ENCODE measurements around the gene SNTG2.

SNTG2 gene

DNA sequence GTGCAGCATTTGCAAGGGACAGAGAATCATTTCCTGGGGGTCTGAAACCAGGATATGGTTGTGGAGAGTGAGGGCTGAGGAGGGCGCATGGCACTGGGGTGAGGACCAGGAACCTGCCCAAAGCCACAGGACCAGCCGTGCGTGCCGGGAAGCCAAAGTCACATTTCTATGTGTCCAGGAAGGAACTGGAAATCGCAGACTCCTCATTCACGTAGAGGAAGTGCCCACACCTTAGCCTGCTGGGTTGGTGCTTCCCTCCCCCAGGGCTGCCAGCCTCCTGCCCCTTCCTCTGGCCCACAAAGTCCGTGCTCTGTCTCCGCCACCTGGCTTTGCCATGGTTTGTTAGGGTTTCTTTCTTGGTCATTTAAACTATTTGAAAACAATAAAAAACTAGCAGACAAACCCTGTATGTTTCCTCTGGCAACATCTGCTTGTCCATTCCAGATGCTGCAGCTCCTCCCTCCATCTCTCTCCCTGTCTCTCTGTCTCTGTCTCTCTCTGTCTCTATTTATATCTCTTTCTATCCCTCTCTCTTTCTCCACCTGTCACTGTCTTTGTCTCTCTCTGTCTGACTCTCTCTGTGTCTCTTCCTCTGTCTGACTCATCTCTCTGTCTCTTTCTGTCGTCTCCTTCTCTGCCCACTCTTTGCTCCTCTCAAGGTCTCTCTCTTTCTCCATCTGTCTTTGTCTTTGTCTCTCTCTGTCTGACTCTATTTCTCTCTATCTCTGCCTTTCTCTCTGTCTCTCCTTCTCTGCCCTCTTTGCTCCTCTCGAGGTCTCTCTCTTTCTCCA lies 299.4 kb downstream of the SNTG2 start:
- no peak for DNase-seq

DNA sequence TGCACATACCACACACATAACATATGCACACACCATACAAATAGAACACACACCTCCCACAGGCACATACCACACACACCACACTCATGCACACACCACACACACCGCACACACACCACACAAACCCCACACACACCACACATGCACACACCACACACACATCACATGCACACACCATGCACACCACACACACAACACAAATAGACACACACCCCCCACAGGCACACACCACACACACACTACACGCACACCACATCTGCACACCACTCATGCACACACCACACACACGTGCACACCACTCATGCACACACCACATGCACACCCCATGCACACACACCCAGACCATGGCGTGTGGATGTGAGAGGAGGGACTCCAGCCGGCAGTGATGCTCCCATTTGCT lies 300.9 kb downstream of the SNTG2 start:
- DNase-seq: no peak

DNA sequence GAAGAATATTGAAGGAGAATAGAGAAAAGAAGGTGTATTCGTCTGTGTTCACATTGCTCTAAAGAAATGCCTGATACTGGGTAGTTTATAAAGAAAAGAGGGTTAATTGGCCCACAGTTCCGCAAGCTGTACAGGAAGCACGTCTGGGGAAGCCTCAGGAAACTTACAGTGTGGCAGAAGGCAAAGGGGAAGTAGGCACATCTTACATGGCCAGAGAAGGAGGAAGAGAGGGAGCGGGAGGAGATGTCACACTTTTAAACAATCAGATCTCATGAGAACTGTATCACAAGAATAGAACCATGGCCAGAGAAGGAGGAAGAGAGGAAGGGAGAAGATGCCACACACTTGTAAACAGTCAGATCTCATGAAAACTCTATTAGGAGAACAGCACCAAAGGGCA lies 303.0 kb downstream of the SNTG2 start:
- no peak for DNase-seq

DNA sequence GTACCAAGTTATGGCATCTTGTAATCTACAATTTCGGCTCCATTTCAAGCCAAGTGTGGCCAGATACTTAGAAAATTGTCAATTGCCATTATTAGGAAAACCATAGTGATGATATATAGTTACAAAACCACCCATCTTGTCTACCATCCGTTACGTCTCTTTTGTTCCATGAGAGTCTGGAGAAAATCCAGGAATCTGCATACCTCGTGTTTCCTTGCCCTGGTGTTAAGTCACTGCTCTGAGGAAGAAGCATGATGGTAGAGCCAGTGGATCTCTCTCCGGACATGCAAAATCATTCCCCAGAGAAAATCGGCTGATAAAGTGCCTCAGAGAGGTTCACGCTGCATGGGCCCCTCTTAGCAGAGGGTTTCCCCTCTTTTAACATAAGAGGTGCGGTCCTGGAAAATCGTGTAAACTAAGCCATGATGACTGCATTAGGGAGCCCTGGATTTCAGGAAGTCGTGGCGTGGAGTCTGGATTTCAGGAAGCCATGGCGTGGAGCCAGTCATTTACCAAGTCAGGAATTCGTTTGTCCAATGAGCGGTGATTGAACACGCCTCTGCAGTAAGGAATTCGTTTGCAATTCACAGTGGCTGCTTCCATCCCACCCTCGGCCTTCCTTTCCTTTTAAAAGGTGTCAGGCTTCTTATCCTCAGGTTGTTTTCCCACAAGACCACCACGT lies 304.2 kb downstream of the SNTG2 start:
- no peak for DNase-seq

DNA sequence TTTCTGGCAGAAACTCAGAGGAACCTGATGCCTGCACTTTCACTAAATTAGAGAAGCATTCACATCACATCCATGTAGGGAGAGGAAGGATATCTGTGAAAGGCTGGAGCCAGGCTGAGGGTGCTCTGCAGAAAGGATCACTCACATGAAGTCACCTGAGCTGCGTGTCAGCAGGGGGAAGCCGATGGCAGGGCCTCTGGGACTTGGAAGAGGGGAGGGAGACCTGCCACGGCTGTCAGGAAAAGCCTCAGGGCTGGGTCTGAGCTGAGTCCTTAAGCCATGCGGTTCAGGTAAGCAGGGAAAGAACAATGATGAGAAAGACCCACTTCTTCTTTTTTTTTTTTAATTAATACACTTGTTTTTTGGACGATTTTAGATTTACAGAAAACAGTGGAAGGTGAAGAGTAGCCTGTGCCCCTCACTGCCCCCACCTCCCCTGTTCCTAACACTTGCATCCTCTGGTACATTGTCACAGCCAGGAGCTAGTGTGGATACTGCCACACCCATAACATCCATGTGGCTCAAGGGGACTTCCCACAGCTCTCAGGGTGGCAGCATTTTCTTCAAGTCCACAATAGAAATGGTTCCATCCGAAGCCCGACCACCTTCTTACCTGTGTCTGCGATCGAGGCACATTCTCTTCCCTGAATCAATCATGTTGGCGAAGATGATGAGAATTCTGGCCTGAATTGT lies 306.1 kb downstream of the SNTG2 start:
- no peak for DNase-seq

DNA sequence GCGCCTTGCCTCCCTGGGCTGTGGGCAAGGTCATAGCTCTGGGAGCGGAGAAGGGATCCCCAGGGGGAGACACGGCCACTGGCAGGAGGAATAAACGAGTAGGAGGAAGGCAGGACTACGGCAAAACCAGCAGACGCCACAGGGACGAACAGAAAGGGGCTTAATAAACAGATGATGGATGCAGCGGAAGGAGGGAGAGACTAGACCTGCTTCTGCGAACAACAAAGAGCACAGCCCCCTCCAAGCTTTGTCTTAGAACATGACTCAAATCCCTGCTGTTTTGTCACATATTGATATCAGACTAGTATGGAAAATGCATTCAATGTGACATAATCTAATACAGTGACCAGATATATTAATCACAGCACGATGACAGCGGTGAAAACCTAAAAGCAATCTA lies 306.7 kb downstream of the SNTG2 start:
- no peak for DNase-seq

DNA sequence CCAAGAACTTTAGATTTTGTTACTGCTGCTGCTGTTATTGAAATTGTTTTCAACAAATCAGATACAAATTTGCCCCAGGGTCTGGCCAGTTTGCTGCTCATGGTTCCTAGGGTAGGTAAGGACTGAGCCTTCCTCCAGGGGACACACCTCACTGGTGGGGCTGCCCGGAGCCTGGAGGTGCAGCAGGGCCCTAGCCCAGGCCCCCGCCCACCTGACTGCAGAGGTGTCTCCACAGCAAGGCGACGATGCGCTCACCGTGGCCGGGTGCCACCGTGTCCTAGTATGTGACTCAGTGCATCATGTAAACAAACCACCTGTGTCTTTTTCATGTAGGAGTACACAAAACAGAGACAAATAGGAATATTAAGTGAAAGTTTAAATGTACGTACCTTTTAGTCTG lies 309.1 kb downstream of the SNTG2 start:
- DNase-seq: no peak

DNA sequence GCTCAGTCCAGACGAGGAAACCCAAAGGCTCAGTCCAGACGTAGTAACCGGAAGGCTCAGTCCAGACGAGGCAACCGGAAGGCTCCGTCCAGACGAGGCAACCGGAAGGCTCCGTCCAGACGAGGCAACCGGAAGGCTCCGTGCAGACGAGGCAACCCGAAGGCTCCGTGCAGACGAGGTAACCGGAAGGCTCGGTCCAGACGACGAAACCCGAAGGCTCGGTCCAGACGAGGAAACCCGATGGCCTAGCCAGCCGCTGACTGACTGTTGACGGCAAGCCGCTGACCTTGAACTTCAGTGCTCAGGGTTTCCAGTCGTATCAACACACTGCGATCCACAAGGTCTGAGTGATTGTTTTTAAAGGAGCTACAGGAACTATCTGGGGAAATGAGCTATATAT lies 312.0 kb downstream of the SNTG2 start:
- no peak for DNase-seq

DNA sequence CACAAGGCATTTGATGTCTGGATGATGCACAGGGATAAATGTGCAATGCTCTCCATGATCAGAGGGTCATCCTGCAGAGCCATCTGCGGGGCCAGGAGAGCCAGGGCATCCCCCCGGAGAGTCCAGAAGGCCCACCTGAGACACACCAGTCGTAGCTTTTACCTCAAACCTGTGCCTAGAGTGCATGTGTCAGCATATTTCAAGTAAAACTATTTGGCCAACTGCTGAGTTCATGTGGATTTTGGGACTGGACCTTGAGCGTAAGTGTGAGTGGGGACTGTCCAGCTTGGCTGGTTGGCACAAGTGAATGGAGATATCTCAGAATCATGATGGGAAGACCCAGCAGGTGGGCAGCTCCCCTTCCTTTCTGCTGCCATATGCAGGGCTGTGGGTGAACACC lies 314.8 kb downstream of the SNTG2 start:
- no peak for DNase-seq

DNA sequence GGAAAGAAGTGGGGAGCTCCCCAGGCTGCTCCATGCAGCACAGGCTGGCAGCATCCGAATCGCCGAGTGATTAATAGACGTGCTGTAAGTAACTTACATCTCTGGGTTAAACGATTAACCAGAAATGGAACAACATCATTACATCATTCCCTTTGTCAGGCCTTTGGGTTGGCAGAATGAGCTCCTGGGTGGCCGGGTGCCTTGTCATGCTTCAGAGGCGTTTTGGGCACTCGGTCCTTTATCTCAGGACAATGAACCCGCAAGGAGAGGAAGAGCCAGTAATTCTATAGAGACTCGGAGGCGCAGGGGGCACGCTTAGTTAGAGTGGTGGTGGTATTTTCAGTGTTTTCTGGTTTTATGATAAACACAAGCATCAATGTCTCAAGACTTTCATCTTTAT lies 315.7 kb downstream of the SNTG2 start:
- DNase-seq: no peak

DNA sequence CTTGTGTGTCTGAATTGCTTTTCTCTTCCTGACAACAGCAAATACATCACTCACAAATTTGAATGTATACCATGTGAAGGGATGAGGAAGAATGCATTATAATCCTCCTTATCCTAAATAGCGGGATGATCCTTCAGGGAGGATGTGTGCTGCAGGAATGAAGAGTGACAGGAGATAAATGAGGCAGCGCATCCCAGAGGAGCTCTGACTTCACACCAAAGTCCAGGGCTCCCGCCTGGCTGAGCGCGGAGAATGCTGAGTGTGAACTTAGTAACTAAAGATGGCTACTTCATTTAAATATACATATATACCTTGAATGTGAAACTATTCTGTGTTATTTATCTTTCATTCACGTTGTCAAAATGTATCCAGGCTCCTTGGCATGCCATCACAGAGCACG lies 317.4 kb downstream of the SNTG2 start:
- no peak for DNase-seq

DNA sequence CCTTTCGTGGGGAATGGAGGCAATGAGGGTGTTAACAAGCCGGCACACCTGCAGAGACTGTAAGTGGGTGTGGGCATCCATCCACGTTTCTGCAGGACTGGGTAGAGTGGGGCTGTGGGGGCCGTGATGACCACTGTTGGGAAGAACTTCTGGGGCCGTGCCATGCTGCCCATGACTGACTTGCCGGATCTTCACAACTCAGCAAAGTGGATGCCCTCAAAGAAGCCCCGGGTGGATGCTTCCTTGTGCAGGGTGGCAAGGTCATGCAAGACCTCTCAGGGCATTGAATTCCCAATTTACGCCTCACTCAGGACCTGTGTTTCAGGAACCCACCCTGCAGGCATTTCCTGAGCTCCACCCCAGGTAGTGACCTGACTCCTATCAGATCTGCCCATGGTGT lies 319.2 kb downstream of the SNTG2 start:
- DNase-seq: no peak

DNA sequence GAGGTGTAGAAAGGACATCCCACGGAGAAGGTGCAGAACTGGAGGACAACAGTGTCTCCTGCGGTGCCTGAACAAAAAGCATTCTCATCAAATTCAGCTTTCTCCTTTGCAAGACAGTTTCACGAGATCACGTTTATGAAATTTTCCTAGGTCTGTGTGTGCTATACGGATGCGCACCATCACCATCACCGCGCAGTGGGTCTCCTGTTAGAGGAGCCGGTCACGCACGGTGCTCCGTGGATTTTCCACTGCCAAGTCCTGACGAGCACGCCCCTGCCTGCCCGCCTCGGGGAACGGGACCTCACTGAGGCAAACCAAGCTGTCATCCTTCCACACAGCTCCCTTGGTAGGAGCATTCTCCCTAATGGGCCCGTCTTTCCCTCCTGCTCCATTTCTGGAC lies 322.2 kb downstream of the SNTG2 start:
- DNase-seq: no peak

DNA sequence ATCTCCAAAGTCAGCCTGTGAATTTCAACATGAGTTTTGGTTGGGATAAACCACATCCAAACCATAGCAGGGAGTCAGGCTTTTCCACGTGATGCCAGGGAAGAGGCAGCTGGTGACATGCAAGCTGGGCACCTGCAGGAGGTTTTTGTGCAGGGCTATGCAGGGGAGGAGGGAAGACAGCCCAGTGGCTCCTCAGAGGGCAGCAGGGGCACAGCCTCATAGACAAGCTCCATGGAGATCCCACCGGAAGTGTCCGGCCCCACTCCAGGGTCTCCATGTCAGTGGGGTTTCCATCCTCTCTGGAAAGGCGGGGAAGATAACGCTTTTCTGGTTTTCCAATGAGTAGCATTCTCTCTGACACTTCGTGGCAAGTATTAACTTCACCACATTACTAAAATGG lies 327.0 kb downstream of the SNTG2 start:
- no peak for DNase-seq

DNA sequence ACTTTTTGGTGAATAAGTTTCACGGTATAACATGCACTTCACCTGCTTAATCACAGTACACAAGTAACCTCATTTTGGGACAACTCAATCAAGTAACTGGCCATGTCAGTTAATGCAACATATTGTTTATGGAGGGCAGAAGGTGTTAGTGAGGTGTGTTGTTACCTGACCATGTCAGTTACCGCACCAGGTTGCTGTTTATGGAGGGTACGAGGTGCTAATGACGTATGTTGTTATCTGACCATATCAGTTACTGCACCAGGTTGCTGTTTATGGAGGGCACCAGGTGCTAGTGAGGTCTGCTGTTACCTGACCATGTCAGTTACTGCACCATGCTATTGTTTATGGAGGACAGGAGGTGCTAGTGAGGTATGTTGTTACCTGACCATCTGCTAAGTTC lies 327.5 kb downstream of the SNTG2 start:
- no peak for DNase-seq

DNA sequence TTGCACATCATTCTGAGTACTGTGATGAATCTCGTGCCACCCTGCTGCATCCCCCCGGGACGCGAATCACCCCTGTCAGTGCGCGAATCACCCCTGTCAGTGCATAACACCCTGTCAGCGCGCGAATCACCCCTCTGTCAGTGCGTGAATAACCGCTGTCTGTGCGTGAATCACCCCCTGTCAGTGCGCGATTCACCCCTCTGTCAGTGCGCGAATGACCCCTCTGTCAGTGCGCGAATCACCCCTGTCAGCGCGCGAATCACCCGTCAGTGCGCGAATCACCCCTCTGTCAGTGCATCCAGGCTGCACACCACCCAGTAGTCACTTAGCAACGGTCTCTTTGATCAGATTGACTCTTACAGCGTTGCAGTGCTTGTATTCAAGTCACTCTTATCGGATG lies 328.2 kb downstream of the SNTG2 start:
- no peak for DNase-seq

DNA sequence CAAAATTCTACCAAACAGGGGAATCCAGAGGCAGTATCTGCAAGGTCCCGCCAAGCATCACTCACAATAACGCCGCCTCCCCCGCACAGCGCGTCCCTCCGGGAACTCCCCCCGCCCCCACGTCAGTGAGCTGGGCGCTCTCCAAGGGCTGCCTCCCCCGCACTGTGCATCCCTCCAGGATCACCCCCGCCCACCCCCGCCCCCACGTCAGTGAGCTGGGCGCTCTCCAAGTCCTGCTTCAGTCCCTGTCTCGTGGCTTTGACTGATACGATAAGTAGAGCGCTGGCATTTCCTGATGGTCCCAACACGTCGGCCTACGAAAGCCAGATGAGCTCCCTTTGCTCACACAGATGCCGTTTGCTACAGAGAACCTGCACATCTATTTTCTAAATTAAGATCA lies 331.9 kb downstream of the SNTG2 start:
- no peak for DNase-seq

DNA sequence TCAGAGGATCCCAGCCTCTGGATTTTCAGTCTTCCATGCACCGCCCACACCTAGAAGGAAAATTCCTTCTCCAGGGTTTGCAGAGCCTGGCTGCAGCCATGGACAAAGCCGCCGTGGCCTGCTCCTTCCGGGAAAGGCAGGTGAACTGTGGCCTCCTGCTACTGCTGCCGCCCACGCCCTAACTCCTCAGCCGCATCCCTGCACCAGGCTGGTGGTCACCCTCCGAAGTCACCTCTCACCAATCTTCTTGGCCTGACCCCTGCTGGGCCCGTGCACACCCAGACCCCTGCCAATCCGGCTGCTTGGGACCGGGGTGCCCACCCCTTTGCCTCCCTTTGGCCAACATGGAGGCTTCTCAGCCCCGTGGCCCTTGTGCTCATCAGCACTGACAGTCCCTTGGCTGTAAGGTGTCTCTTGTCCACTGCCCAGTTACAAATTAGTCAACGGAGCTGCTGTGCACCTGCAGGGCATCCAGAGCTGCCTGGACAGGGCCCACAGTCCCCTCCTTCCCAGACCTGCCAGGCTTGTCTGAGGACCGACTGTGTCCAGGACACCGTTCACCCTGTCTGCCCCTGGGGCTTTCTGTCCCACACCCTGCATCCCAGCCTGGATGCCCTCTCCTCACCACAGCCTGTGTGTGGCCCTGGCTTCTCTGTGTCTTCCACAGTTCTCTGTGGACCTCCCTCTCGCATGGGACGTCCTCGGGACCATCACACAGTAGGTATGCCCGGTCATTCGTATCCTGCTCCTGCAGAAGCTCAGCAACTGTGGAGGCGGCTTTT lies 332.6 kb downstream of the SNTG2 start:
- DNase-seq: no peak

DNA sequence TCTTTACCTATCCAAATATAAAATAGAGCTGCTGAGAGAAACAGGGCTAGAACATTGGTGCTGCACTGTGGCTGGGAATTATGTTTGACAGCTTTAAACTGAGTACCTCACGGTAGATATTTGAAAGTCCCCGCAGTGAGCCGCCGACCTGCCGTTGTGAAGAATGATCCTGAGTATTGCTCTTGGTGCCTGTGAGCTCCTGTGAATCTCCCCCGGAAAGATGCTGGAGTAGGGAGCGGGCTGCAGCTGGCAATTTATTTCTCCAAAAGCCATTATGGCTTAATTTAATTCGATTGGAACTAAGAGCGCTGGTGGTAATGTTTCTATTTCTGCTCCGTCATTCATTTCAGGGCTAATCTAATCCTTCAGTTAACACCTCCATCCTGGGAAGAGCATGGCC lies 333.2 kb downstream of the SNTG2 start:
- no peak for DNase-seq

DNA sequence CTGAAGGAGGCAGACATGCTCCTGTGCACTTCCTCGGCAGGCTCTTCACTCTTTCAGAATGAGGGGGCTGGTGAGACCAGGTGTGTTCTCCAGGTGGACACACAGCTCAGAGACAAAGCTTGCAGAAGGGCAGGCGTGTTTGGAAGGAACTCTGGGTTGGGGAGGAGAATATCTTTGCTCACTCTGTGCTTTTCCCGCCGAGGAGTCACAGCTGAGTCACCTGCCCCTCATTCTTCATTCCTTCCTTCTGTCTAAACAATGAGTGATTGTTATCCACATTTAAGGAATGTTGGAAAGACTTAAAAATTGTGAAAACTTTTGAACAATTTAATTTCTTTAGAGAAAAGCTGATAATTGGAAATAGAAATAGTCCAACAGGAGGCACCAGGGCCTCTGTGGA lies 336.3 kb downstream of the SNTG2 start:
- DNase-seq: no peak

DNA sequence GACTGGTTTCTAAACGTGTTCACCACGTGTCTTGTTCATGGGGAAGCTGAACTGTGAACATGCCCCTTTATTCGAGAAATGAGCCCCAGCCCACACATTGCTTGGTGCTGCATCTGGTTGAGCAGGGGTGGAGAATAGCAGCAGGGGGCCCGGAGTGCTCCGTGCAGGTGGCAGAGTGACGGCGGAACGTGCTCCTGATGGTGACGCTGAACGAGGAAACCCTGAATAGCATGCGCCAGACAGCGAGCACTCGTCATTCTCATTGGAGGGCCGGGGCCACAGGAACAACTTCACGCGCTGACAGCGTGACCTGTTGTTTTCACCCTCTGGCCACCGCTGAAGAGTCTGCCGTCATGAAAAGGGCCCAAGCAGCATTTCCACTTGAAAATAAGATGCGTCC lies 336.8 kb downstream of the SNTG2 start:
- no peak for DNase-seq

DNA sequence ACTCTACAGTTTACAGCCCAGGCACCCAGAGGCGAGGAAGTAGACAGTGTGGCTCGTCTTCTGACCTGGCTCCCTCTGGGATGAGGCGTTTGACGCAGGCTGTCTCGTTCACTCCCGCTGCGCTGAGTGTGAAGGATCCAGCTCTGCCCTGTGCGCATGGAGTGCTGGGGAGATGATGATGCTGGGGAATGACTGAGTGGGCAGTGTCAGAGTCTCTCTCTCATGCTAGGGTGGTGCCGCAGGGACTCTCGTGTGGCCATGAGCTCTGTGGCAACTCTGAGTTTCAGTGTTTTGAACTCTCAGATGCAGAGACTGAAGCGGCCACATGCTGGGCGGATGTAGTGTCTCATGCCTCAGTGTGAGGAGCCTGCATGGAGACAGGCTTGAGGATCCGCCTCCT lies 344.3 kb downstream of the SNTG2 start:
- no peak for DNase-seq

DNA sequence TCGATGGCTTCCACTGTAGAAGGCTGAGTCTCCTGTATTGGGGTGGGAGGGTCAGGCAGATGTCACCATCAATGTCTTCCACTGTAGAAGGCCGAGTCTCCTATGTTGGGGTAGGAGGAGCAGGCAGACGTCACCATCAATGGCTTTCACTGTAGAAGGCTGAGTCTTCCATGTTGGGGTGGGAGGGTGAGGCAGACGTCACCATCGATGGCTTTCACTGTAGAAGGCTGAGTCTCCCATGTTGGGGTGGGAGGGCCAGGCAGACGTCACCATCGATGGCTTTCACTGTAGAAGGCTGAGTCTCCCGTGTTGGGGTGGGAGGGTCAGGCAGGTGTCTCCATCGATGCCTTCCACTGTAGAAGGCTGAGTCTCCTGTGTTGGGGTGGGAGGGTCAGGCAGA lies 345.1 kb downstream of the SNTG2 start:
- no peak for DNase-seq

Data from DMS53 (cell line).